ENCODE measurements around the gene GXYLT1.

The GXYLT1 gene

DNA sequence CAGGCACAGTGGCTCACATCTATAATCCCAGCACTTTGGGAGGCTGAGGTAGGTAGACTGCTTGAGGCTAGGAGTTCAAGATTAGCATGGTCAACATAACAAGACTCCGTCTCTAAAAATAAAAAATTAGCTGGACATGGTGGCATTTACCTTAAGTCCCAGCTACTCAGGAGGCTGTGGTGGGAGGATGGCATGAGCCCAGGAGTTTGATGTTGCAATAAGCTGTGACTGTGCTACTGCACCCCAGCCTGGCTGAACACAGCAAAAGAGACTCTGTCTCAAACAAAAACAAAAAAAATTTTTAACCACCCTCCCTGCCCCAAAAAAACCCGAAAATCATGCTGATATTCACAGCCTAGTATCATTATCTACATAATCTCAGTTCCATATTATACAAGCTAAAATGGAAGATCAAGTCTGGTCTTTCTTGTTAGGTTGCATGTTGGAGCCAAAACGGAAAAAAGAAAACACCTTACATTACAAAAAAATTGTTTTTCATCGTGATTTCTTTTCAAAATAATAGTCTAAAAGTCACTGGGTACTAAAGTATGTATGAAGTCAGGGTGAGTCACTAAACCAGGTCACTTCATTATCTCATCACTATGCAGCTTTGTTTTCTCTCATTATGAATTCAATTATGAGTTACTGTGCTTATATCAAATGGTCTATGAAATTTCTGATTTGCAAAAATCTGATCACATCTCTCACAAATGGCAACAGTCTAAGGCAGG, 13.8 kb downstream of the GXYLT1 start:
- TF ChIP-seq, protein P1, sequence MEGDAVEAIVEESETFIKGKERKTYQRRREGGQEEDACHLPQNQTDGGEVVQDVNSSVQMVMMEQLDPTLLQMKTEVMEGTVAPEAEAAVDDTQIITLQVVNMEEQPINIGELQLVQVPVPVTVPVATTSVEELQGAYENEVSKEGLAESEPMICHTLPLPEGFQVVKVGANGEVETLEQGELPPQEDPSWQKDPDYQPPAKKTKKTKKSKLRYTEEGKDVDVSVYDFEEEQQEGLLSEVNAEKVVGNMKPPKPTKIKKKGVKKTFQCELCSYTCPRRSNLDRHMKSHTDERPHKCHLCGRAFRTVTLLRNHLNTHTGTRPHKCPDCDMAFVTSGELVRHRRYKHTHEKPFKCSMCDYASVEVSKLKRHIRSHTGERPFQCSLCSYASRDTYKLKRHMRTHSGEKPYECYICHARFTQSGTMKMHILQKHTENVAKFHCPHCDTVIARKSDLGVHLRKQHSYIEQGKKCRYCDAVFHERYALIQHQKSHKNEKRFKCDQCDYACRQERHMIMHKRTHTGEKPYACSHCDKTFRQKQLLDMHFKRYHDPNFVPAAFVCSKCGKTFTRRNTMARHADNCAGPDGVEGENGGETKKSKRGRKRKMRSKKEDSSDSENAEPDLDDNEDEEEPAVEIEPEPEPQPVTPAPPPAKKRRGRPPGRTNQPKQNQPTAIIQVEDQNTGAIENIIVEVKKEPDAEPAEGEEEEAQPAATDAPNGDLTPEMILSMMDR (IDR thresholded peaks at IDR 0.05; ENCODE audit: borderline replicate concordance, insufficient read depth, low read depth, low read length) = no peak
- no peak overlapping the region for H3K4me3 ChIP-seq (ENCODE audit: low read depth, low read length)

DNA sequence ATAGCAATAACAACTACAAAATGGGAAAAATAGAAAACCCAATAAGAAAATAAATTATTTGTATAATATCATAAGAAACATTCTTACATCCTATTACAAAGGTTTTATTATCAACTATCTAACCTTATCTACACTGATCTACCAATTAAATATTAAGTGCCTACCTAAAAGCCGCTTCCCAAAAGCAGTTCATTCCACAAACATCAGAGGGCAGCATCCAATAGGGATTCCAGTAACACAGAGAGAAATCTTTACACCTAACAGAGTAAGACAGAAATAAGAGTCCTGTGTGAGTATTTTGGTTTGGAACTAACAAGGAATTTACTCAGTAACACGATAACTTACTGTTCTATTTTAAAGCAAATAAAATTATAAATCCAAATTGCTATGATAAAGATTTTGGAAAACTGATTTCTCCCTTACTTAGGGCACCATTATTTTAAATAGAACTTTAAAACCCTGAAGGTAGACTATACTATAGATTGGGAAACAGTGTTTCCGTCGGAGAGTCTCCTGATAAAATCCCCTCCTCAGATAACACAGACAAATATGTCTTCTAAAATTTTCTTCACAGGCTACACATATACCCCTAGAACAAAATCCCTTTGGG, 15.0 kb downstream of the GXYLT1 start:
- TF ChIP-seq, protein P1 (IDR thresholded peaks at IDR 0.05; ENCODE audit: borderline replicate concordance, insufficient read depth, low read depth, low read length) = peak; percentile 25; the same call in 1 of the 2 replicates
- H3K4me3 ChIP-seq (ENCODE audit: low read depth, low read length) = no peak overlapping the region

DNA sequence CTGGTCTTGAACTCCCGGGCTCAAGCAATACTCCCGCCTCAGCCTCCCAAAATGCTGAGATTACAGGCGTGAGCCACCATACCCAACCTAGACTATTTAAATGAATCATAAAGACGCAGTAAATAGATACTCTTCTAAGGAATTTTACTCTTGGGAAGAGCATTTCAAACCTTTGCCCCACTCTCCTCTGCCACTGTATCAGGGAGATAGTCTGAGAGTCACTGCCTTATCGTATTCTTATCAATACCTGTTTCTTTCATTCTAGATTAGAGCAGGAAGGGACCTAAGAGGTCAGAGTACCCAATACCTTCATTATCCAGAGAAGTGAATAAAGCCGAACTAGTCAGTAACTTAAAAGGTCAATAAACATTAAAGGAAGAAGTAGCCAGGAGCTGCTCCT, 15.8 kb downstream of the GXYLT1 start:
- no peak overlapping the region for H3K4me3 ChIP-seq (ENCODE audit: low read depth, low read length)
- TF ChIP-seq, protein P1 (IDR thresholded peaks at IDR 0.05; ENCODE audit: borderline replicate concordance, insufficient read depth, low read depth, low read length) = no peak

DNA sequence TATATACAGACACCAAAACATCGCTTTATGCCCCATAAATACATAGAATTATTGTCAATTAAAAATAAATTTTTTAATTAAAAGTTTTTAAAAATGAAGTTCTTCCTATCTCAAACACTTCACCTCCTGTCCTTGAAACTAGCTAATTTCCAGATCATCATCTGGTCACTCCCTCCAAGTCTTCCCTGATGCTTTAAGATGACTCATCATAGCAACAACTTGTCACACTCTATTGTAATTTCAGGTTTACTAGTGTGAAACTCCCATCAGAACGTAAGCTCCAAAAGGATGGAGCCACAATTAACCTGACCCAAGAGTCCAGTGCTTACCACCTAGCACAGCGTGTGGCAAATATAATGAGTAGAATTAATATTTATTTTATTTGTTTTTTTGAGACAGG, 16.3 kb downstream of the GXYLT1 start:
- H3K4me3 ChIP-seq (ENCODE audit: low read depth, low read length) = no peak overlapping the region
- TF ChIP-seq, protein P1 (IDR thresholded peaks at IDR 0.05; ENCODE audit: borderline replicate concordance, insufficient read depth, low read depth, low read length) = no peak

DNA sequence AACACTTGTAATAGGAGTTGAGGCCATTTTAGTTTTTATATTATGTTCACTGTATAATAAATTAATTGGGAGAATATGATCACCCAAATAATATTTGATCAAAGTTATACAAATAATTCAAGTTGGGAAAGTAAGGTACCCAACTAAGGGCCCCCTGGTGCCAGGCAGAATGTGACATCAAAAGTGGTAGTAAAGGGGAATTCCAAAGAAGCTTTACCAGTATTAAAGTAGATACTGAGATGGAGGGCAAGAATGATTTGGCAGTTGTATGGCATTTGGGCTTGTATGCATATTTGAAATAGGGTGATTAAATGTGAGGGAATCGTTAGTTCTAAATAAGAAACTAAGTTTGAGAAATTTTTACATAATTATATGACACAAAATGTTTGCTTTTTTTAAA, 17.7 kb downstream of the GXYLT1 start:
- H3K4me3 ChIP-seq (ENCODE audit: low read depth, low read length) = no peak overlapping the region
- TF ChIP-seq, protein P1 (IDR thresholded peaks at IDR 0.05; ENCODE audit: borderline replicate concordance, insufficient read depth, low read depth, low read length) = no peak

DNA sequence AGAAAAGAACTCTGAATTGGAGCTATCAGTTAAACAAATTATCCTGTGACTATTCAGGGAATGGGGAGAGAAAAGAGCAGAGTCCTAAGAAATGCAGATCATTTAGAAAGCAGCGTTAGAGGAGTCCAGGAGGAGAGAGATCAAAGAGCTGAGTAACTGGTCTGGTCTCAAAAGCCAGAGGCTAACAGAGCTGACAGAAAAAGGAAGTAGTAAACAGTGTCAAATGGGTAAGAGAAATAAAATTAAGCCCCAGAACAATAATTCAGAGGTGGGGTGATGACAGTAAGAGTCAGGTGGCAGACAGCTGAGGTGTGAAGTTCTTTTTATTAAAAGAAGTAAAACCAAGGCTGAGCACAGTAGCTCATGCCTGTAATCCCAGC, 19.3 kb downstream of the GXYLT1 start:
- TF ChIP-seq, protein P1 (IDR thresholded peaks at IDR 0.05; ENCODE audit: borderline replicate concordance, insufficient read depth, low read depth, low read length) = no peak
- H3K4me3 ChIP-seq (ENCODE audit: low read depth, low read length) = no peak overlapping the region
